GM12872 (cell line): ENCODE measurements around the gene CTBP2.

Experiments used
- TF ChIP-seq, protein P1 (sequence below): IDR thresholded peaks from 3 replicates; pipeline ENCODE4 v1.5.1; 2011; ENCODE audit warnings: low read depth, mild to moderate bottlenecking, low read length, moderate library complexity; ENCODE audit not compliant: insufficient read depth

The CTBP2 gene

DNA sequence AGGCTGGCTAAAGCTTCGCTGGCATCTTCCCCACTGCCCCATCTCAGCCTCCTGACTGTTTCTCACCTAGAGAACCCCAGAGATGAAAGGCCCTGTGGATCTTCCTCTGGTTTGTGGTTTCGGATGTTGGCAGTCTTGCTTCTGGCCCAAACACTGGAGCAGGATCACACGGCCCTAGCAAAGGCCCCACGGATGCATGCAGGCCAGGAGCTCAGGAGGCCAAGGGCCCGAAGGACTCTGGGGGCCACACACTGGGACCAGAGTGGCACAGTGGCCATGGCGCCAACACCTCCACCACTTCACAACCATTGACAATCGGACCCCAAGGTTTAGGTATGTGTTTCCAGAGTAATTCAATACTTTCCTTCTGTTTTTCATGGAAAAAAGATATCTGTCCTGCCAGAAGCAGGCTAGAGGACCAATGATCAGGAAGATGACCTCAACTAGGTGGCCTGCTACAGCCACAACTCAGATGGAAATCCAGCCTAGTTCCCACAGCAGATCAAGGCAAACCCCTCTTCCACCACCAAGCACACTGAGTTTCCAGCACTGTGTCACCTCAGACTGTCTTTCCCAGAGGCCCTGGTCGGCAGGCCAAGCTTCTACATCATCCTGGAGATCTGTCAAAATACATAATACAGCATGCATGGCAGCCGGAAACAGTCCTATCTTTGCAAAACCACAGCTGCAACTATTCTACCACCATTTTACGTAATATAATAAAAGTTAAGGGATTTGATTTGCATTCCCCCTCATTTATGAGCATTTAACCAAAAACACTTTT is 53.0 kb downstream of the CTBP2 start:
- TF ChIP-seq, protein P1, sequence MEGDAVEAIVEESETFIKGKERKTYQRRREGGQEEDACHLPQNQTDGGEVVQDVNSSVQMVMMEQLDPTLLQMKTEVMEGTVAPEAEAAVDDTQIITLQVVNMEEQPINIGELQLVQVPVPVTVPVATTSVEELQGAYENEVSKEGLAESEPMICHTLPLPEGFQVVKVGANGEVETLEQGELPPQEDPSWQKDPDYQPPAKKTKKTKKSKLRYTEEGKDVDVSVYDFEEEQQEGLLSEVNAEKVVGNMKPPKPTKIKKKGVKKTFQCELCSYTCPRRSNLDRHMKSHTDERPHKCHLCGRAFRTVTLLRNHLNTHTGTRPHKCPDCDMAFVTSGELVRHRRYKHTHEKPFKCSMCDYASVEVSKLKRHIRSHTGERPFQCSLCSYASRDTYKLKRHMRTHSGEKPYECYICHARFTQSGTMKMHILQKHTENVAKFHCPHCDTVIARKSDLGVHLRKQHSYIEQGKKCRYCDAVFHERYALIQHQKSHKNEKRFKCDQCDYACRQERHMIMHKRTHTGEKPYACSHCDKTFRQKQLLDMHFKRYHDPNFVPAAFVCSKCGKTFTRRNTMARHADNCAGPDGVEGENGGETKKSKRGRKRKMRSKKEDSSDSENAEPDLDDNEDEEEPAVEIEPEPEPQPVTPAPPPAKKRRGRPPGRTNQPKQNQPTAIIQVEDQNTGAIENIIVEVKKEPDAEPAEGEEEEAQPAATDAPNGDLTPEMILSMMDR = no peak

DNA sequence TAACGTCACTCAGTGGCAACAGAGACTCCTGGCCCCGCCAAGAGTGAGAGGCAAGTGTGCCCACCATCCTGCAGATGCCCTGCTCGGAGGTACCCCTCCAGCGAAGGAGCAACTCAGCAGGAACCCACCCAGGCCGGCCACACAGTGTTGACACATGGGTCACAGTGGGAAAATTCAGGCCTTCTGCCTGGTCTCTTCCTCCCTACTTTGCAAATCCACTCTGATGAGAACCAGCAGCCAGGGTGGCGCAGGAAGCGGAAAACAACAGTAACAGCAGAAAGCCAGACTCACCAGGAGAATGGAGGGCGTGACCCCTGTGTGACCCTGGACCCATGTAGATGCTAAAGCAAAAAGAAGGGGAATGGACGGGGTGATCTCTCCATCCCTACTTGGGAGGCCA is 53.8 kb downstream of the CTBP2 start:
- TF ChIP-seq, protein P1 = no peak

DNA sequence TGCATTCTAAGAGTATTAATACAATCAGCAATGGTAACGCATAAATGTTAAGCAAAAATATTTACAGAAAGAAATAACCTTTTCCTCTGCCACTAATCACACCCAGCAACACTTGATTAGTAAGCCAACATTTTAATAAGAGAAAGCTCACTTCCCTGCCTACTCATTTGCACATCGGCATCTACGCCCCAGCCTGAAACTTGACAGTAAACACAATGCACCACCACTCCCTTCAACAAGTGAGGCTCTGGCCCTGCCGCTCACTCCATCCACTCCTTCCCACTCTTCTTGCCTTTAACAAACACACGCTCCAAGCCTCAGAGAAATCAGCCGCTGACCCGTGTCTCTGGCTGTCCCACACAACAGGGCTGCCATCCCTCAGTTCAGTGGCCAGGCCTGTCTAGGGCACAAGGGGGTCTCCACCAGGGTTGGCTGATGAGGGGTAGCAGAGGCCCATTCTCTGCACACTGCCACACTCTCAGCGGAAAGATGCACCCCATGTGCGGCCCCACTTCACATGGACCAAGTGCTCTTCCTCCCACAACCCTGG is 54.6 kb downstream of the CTBP2 start:
- TF ChIP-seq, protein P1 = no peak

DNA sequence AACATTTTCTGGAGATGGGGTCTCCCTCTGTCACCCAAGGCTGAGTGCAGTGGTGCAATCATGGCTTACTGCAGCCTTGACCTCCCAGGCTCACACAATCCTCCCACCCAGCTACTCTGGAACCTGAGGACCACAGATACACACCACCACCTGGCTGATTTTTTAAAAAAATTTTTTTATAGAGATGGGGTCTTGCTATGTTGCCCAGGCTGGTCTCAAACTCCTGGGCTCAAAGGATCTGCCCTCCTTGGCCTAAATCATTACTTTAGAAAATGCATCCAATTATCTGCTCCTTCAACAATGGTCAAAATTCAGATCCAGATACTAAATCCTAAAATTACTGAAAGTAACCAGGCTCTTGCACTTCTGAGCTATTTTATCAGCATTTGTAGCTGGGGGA is 55.2 kb downstream of the CTBP2 start:
- TF ChIP-seq, protein P1 = no peak

DNA sequence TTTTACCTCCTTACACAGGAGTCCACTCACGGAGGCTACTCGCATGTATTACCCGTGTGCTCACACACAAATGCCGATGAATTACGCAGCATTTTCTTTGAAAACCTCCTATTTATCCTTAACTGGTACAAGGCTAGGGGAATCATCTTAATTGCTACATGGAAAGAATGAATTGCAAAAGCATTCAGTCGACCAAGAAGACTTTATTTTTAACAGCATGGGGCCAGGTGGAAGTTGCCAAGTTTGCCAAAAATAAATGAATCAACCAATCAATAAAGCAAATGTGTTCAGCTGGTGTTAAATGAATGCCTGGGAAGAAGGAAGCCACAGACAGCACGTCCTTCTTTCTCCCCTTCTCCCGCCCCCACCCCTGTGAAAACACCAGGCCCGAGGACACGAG is 55.8 kb downstream of the CTBP2 start:
- TF ChIP-seq, protein P1 = no peak

DNA sequence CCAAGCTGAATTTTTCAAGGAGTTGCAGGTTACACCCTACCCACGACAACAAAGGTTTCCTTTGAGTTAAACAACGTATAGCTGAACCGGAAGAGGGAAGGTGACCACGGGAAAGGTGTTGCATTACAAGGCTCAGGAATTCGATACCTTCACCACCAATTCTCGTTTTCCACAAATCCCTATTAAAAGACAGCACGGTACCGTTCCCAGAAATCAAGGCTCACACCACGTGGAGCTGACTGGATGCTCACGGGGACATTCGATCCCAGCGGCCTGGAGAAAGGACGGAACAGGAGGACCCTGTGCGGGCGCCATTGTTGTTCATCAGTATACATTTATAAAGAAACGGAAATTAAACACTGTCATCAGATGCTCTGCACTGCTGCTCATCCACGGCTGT is 56.4 kb downstream of the CTBP2 start:
- TF ChIP-seq, protein P1 = no peak

DNA sequence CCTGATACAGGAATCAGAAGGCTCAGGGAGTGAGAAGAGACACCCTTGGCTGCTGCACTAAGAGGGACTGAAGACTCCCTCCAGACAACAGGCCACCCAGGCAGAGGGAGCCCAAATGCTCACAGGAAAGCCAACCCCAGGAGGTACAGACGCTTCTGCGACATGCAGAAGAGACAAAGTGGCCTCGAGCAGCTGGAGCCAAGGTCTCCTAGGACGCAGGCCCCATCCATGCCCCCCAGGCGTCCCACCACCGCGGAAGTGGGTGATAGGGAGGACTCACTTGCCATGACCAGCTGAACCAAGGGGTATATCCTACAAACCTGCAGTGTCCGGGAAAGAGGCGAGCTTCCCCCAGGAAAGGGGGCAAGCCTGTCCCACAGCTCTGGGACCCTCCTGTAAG is 56.9 kb downstream of the CTBP2 start:
- TF ChIP-seq, protein P1 = no peak
